Neural cell (in vitro differentiated cells): ENCODE results near the gene CFAP58.
"Not testable (repeated sequence)": the region's sequence is repeated elsewhere in the genome, so short reads cannot be mapped to it uniquely, and the experiment has no call there.

Experiments
- CTCF ChIP-seq: fragments of 450-650 bp; IDR thresholded peaks from 2 replicates; pipeline ENCODE4 v1.5.1; 2014; ENCODE audit warnings: antibody characterized with exemption, mild to moderate bottlenecking, moderate library complexity; ENCODE audit not compliant: poor library complexity, severe bottlenecking
- EP300 ChIP-seq: fragments of 450-650 bp; conservative IDR thresholded peaks from 2 replicates; pipeline ENCODE4 v1.6.1; 2014; ENCODE audit warnings: antibody characterized with exemption, mild to moderate bottlenecking, moderate library complexity; ENCODE audit not compliant: poor library complexity, severe bottlenecking

- not testable (repeated sequence) for TF ChIP-seq CTCF, EP300
Observed at GRCh38 chr10:104465575-104465974, 111.9 kb downstream of the CFAP58 start.
